ENCODE results near the gene PRR5L.

Gene PRR5L, protein sequence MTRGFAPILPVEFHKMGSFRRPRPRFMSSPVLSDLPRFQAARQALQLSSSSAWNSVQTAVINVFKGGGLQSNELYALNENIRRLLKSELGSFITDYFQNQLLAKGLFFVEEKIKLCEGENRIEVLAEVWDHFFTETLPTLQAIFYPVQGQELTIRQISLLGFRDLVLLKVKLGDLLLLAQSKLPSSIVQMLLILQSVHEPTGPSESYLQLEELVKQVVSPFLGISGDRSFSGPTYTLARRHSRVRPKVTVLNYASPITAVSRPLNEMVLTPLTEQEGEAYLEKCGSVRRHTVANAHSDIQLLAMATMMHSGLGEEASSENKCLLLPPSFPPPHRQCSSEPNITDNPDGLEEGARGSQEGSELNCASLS

DNA sequence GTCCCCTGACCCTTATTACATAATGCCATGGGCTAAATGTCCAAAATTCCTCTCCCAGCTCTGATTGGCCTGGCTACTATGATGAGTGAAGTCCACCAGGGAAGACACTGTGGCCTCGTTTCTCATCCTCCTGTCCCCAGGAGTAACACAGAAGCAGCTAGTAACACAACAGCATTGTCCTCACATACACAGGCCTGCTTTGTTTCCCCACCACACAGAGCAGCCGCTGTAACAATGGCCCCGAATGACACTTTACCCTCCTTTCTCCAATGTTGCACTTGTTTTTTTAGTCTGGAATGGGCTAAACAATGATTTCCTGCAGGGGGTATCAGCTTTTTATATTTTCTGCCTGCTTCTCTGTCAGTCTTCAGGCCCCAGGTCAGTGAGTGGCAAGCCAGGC lies at the start of gene PRR5L:
Gene PRR5L (plus strand): TSS at position 363 of the 400 bp plus-strand sequence. CDS start 104,834 bp downstream, outside the sequence.
- no peak for DNase-seq (ENCODE audit: low read depth in 2 of 2, low spot score in 1 of 2)

DNA sequence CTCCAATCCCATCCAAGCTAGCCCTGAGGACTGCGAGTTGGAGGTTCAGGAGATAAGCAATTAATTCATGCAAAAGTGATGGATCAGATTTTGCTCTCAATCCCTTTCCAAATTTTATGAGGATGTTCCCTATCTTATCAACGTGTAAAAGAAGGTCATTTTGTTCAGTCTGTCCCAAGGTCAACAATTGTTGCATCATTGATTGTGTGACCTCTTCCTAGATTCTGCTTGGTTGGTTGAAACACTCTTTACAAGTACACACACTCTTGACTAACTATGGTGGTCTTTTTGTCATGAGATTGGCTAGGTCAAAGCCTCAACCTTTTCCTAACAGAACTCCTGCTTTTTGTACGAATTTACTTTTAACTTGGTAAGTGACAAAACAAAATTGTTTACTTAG lies 48.6 kb upstream of the PRR5L start:
- DNase-seq (ENCODE audit: low read depth in 2 of 2, low spot score in 1 of 2): no peak

DNA sequence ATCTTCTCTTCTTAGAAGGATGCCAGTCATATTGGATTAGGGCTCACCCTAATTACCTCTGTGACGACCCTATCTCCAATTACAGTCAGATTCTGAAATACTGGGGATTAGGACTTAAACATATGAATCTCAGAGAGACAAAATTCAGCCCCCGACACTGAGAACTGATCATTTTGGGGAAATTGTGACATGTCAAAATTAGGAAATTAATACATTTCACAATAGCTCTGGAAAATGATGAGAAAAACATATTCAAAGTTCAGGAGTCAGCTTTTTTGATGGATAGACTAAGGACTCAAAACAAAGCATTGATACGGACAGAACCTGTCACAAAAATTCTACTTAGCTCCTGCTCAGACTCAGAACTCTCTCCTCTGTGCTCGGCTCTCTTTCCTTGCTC lies 47.7 kb upstream of the PRR5L start:
- DNase-seq (ENCODE audit: low read depth in 2 of 2, low spot score in 1 of 2): no peak

DNA sequence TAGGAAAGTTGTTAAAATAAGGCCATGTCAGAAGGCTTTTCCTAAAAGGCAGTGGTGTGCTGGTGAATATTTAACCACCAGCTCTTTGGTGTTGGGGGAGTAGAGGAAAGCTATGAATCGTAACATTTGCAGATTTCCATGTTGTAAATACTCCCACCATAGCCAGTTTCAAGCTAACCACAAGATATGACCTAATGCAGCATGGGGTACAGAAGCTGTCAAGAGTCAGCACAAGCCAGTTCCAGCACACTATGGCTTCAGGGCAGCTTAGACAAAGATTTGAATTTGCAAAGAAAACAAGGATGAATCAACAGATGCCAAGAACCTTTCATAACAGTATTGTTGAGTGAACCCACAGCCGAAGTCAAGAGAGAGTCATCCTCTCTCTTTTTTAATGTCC lies 46.8 kb upstream of the PRR5L start:
- no peak for DNase-seq (ENCODE audit: low read depth in 2 of 2, low spot score in 1 of 2)

DNA sequence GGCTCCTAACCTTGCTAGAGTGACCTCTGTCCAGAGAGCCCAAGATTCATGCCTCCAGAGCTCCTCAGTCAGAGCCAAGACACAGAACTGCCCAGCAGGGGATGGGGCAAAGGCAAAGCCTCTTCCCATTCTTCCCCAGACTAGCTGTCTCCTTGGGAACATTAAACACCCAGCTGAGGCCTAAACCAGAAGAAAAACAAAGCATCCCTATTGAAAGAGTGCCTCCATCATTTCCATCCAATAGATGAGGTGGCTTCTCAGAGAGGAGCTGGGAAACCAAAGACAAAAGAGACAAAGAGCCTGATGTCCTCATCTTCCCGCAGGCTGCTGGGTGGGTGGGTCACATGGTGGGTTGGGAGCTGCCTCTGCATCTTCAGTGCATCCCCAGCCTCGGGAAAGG lies 44.3 kb upstream of the PRR5L start:
- no peak for DNase-seq (ENCODE audit: low read depth in 2 of 2, low spot score in 1 of 2)

DNA sequence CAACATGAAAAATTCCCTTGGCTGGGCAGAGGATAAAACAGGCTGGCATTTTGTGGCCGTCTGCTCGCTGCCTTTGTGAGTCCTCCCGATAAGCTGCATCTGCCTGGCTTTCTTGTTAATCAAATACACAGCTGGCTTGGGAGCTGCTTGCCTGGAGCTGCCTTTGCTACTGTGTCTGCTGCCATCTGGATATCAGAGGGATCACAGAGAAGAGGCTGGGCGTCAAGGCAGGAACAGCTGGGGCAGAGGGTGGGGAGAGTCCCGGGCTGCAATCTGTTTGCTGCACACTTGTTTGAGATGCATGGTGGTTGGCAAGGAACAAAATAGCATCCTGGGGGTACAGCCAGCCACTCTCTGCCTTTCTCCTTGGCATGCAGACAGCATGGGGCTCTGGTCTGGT lies 42.9 kb upstream of the PRR5L start:
- DNase-seq (ENCODE audit: low read depth in 2 of 2, low spot score in 1 of 2): no peak

DNA sequence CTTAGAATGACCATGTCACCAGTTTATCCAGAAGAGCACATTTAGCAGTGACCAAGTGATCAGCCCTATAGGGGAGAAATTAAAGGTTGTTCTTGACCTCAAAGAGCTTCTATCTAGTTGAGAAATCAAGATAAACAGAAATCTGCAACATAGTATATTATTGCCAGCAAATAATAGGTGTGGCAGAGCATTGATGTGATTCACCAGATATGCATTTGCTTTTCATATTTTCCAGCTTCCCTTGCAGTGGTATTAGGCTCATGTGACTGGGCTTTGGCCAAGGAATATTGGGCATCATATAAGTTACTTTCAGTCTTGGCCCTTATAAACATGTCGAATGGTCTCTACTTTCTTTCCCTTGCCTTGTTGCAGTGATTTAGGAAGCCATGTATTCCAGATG lies 41.4 kb upstream of the PRR5L start:
- DNase-seq (ENCODE audit: low read depth in 2 of 2, low spot score in 1 of 2): no peak

DNA sequence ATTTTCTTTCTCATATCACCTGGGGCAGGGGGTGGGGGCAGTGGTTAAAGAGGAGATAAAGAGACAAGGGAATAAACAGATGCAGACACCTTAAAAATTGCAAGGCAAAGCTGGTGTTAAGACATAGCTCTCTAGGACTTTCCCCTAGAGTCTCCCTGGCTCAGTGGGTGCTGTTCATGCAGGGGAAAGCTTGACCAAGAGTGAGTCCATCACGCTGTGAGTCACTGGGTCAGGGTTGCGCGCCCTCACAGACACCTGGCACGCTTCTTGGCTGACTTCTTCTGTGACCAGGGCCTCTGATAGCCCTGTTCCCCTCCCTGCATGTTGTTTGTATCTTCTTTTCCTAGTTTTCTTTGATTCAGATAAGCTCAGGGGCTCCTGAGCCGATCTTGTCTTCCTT lies 38.7 kb upstream of the PRR5L start:
- DNase-seq (ENCODE audit: low read depth in 2 of 2, low spot score in 1 of 2): no peak

DNA sequence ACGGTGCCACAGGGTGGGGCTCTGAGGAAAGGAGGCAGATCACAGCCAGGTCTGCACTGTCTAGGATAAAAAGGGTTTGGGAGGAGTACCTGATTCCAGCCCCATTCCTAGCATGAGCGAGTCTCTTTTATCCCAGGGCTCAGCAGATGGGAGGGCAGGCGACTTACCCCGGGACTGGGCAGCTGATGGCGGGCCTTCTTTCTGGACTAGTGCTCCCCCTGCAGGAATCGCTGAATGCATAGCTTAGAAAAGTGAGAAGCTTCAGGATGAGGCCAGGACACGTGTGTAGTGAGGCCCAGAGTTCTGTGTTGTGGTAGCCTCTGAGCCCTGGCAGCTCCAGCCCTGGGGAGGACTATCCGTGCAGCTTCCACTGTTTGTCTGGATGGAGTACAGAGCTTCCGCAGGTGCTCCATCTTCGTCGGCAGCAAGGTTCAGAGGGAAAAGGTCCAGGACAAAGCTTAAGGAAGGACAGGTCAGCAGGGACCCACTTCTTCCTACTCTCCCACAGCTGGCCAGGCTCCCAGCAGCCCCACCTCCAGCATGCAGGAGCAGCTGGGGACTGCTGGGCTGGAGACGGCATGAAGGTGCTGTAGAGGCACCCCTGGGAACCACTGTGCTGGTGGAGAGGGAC lies 37.2 kb upstream of the PRR5L start:
- DNase-seq (ENCODE audit: low read depth in 2 of 2, low spot score in 1 of 2): no peak

DNA sequence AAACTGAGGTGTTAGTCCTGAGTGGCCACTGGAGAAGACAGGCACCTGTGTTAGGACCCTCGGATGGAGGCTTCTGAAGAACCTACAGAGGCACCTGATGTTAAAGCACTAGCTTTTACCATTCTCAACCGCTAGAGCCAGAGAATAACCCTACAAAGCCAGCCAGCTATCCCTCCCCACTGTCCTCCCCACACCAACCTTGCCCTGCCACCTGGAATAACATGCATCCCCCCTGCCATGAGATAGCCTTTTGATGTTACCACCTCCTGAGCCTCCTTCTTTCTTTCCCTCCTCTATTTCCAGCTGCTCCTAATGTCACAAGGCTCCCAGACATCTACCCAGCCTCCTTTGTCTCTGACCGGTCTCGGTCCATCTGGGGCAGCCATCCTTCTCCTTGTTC lies 35.0 kb upstream of the PRR5L start:
- no peak for DNase-seq (ENCODE audit: low read depth in 2 of 2, low spot score in 1 of 2)

DNA sequence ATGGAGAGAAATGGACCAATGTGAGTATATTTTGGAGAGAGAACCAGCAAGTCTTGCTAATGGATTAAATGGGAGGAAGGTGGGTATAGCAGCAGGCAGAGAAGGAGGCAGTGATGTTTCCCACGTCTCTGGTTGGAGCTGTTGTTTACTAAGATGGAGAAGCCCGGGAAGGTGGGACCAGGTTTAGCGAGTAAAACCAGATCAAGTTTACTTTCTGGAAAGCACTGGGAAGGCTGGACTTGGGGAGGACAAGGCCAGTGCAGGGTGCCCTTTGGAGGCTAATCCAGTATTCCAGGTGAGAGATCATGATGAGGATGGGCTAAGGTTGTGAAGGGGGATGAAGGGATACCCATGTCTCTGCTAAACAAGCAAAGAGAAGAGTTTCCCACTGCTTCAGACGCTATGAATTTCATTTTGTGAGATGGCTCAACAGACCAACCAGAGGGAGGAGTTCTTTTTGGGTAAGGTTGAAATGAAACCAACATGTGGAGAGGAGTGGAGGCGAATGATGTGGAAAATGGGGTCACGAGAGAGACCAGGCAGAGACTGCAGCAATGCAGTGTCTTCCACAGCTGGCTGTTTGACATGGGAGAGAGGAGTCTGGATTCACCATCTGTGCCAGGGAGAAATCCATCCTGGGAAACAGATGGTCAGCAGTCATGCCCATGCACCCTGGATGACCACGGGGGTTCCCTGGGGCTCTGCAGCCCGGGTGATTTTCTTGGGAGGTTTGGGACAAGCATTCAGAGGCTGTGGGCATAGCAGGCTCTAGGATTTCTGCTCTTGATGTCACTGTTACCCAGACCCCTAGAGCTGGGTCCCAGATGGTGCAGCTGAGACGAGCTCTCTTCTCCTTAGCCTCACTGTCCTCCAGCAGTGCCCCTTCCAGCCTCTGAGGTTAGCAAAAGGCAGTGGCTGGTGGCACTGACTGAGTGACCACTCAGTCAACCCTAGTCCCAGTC lies 31.8 kb upstream of the PRR5L start:
- no peak for DNase-seq (ENCODE audit: low read depth in 2 of 2, low spot score in 1 of 2)

DNA sequence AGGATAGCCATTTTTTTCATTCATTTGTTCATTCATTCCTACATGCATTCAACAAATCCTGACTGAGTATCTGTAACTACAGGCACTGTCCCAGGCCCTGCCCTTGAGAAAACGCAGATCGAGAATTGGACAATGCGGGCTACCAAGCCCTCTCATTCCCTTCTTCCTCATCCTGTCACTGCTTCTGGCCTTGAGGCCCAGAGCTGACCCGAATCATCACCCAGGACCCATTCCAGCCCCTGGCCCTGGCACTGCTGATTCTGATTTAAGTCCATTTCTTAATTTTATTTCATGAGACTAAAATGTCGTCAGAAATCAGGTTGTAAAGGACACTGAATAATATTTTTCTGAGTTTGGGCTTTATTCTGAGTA lies 31.1 kb upstream of the PRR5L start:
- DNase-seq (ENCODE audit: low read depth in 2 of 2, low spot score in 1 of 2): no peak

DNA sequence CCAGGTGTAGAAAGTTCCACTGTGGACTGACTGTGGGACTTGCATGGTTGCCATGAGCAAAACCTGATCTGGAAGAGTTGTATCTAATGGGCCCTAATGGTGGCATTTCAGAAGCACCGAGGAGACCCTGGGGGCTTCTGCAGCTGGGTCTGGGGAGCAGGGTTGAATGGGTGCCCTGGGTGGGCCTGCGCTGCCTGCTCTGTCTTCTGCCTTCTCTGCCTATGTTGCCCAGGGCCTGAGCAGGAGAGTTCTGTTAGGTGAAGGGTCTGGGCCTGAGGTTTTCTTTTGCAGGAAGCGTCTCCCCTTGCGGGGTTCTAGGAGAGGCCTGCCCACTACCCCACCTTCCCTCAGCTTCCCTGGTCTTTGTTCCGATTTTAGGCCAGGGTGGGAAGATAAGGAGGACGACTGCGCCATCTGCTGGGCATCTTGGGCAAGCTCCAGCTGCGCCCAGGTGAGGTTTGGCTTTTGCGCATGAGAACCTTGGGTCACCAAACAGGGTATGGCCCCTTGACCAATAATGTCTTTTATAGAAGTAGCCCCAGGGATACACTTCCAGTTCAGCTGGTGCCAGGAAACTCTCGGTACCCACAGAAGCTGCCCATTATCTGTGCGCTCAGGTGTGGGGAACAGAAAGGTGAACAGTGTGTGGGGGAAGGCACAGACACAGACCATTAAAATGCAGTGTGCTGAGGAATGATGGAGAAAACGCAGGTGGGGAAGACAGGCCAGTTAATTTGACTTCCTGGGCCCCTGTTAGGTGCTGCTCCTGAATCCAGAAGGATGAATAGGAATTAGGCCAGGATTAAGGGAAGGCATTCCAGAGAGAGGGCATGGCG lies 30.1 kb upstream of the PRR5L start:
- peak in 1 of 2 donors; percentile 29 for DNase-seq (ENCODE audit: low read depth in 2 of 2, low spot score in 1 of 2)

DNA sequence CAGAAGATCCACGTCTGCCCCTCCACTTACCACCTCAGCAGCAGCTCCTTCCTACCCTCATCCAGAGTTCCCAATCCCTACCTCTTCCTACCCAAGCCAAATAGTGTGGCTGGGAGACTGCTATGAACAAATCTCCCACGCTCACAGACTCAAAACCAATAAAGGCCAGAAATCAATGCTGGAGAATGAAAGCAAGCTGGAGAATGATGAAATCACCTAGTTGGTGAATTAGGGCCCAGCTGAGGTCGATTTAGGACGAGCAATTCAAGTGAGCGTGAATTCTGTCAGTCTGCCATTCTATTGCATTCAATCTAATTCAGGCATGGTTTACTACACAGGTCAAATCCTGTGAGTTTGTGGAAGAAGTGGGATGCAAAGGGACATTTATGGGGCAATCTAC lies 29.3 kb upstream of the PRR5L start:
- DNase-seq (ENCODE audit: low read depth in 2 of 2, low spot score in 1 of 2): no peak

DNA sequence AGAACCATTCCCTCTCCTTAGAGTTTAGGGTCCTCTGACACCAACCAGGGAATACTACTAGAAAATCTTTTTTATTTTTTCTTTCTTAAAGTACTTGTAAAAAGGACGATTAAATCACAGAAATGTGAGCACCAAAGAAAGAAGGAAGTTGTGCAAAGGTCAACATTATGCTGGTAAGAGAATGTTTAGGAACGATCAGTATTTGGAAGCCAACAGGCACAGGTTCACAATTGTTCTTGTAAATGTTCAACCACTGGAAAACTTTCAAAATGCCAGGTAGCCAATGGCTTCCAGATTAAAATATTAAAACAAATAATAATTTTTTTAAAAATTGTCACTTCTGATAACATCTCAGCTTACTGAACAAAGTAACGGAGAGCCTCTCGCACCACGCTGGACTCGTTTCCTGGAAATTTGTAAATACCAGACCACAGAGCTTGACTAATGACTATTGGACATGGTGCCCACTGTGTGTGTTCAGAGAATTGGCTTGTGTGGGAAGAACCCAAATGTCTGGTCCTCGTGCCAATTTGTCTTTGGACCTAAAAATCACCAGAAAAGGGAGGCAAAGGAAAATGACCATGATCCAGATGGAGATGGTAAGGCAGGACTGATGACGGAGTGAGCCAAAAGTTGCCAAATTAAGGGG lies 27.6 kb upstream of the PRR5L start:
- no peak for DNase-seq (ENCODE audit: low read depth in 2 of 2, low spot score in 1 of 2)

DNA sequence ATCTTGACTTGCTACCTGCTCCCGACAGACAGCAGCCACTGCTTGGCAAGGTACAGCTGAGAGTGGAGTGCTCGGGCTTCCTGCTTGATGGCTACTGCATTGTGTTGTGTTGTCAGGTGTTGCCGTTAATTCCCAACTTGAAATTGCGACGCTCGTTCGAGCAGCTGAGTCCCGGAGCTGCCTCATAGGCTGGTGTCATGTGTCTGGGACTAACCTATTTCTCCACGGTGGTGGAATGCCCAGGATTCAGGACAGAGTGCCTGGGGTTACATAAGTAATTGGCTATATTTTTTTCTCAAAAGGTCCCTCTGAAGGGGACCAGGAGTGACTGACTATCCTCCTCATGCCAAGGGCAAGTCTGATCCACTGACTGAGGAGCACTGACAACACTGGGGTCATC lies 25.4 kb upstream of the PRR5L start:
- no peak for DNase-seq (ENCODE audit: low read depth in 2 of 2, low spot score in 1 of 2)

DNA sequence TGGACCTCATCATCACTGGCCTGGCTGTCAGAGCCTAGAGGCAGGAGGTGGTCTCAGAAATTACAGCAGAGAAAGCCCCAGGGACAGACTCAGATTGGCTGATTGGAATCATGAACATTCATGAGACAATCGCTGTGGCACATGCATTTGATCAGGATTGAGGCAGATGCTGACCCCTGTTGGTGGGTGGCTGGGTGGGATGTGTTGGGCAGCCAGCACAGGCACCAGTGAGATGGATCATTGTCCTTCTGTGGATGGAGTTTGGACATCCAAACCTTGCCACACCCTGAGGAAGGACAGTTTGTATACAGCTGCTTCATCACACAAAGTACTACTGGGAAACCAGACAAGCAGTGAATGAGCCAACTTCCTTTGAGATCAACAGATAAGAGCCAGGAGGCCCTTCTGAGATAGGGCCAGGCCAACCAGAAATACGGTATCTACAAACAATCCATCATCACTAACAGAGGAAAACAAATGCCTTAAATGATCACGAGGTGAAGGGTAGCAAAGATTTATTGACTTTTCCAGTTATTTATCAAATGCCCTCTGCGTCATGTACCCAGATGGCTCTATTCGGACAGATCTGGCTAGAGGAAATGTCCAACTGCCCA lies 24.2 kb upstream of the PRR5L start:
- no peak for DNase-seq (ENCODE audit: low read depth in 2 of 2, low spot score in 1 of 2)

DNA sequence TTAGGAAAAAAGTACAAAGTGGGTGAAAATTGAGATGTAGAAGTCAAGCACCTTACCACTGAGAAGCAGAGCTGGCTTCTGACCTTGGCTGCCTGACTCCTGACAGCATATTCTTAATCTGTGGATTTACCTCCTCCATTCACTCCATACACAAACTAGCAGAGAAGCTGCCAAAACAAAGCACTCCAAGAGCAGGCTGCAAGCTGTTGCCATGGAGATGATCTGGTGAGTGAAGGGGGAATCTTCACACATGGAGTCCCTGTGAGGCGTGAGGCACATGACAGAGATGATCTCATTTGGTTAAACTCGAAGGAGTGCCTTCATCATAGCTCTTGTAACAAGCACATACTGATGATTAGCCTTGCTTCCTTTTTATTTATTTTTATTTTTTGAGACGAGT lies 23.0 kb upstream of the PRR5L start:
- DNase-seq (ENCODE audit: low read depth in 2 of 2, low spot score in 1 of 2): no peak

DNA sequence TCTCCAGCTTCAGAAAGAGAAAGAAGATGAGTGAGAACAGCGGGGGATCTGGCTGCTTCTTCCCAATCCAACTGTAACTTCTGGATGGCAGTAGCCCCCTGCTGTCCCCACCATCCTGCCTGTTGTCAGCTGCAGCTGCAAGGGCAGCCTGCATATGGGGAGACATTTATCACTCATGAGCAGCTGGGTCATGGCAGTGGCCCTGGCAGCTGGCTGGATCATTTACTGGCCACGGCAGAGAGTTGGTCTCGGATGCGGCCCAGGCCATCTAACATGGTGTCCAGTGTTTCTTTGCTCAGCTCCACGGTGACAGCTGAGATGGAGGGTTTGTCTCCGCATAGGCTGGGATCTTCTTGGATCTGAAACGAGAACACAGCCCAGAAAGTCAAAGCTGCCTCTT lies 21.7 kb upstream of the PRR5L start:
- no peak for DNase-seq (ENCODE audit: low read depth in 2 of 2, low spot score in 1 of 2)
